K562 (cell line): ENCODE measurements around the gene STK32C. TPM values are rescaled to one million over a fixed set of nuclear protein-coding genes. Genes with fewer than 3 reads are reported as not detected.

Source experiments
- ARID1B ChIP-seq: fragments of 450-650 bp; IDR thresholded peaks from 2 replicates; pipeline ENCODE4 v1.6.1; 2016; ENCODE audit warnings: antibody characterized with exemption, mild to moderate bottlenecking, inconsistent platforms
- ASH1L ChIP-seq: fragments of 450-650 bp; IDR thresholded peaks from 2 replicates; pipeline ENCODE4 v1.6.1; 2018; ENCODE audit warnings: borderline replicate concordance, mild to moderate bottlenecking, low read depth; ENCODE audit not compliant: partially characterized antibody
- BMI1 ChIP-seq: fragments of 150-350 bp; IDR thresholded peaks from 2 replicates; pipeline ENCODE4 v1.6.1; 2014; ENCODE audit warnings: low read length
- C11orf30 ChIP-seq: fragments of 450-650 bp; IDR thresholded peaks from 2 replicates; pipeline ENCODE4 v1.6.1; 2016; ENCODE audit warnings: low read depth, mild to moderate bottlenecking
- CBFA2T3 ChIP-seq: fragments of 450-650 bp; IDR thresholded peaks from 2 replicates; pipeline ENCODE4 v1.6.1; 2017
- DIDO1 ChIP-seq: fragments of 450-650 bp; IDR thresholded peaks from 2 replicates; pipeline ENCODE4 v1.6.1; 2016; ENCODE audit warnings: low read depth, missing biosample characterization, missing genetic modification characterization
- EP400 ChIP-seq: fragments of 450-650 bp; IDR thresholded peaks from 2 replicates; pipeline ENCODE4 v1.6.1; 2017; ENCODE audit warnings: antibody characterized with exemption, mild to moderate bottlenecking, moderate library complexity
- EZH2 ChIP-seq: IDR thresholded peaks from 2 replicates; pipeline ENCODE4 v1.6.1; 2012; ENCODE audit warnings: low read depth, mild to moderate bottlenecking, inconsistent platforms, low read length, borderline replicate concordance
- HDAC8 ChIP-seq: fragments of 450-650 bp; IDR thresholded peaks from 2 replicates; pipeline ENCODE4 v1.6.1; 2016; ENCODE audit warnings: mild to moderate bottlenecking, missing genetic modification characterization, moderate library complexity, missing compliant biosample characterization
- MAFK ChIP-seq: IDR thresholded peaks from 2 replicates; pipeline ENCODE4 v1.6.1; 2011; ENCODE audit warnings: low read length, improper control_type of control experiment
- MBD2 ChIP-seq: sonication (generic); IDR thresholded peaks from 2 replicates; pipeline ENCODE4 v1.6.1; 2016; ENCODE audit warnings: low read depth, borderline replicate concordance
- NCOA2 ChIP-seq, 2 experiments: fragments of 450-650 bp; IDR thresholded peaks; 2 replicates each; pipeline ENCODE4 v1.6.1; 2018; ENCODE audit warnings: mild to moderate bottlenecking in 2 of 2, moderate library complexity in 1 of 2; ENCODE audit not compliant: partially characterized antibody in 2 of 2
- NFATC3 ChIP-seq: fragments of 450-650 bp; IDR thresholded peaks from 2 replicates; pipeline ENCODE4 v1.6.1; 2017; ENCODE audit warnings: mild to moderate bottlenecking
- PHTF2 ChIP-seq: fragments of 250-450 bp; sonication (Bioruptor Pico); IDR thresholded peaks from 2 replicates; pipeline ENCODE4 v1.5.0; 2021; ENCODE audit warnings: mild to moderate bottlenecking
- POLR2B ChIP-seq: fragments of 450-650 bp; IDR thresholded peaks from 2 replicates; pipeline ENCODE4 v1.6.1; 2018; ENCODE audit warnings: low read depth; ENCODE audit not compliant: partially characterized antibody
- PTBP1 ChIP-seq: fragments of 200-400 bp; formaldehyde crosslinking; IDR thresholded peaks from 2 replicates; pipeline ENCODE4 v1.6.1; 2017; ENCODE audit warnings: low read depth, low read length
- PTRF ChIP-seq: fragments of 450-650 bp; IDR thresholded peaks from 2 replicates; pipeline ENCODE4 v1.6.1; 2016; ENCODE audit warnings: mild to moderate bottlenecking, missing genetic modification characterization, missing compliant biosample characterization
- PYGO2 ChIP-seq: fragments of 450-650 bp; IDR thresholded peaks from 2 replicates; pipeline ENCODE4 v1.6.1; 2016; ENCODE audit warnings: mild to moderate bottlenecking, missing genetic modification characterization, moderate library complexity, missing compliant biosample characterization
- RCOR1 ChIP-seq, 2 experiments: IDR thresholded peaks; 2 replicates each; pipeline ENCODE4 v1.6.1; 2012; ENCODE audit warnings: low read depth in 2 of 2, low read length in 2 of 2, borderline replicate concordance in 1 of 2, improper control_type of control experiment in 1 of 2
- RFX7 ChIP-seq: fragments of 250-450 bp; sonication (Bioruptor Pico); IDR thresholded peaks from 2 replicates; pipeline ENCODE4 v1.5.1; 2021; ENCODE audit warnings: mild to moderate bottlenecking
- SRSF7 ChIP-seq: fragments of 200-400 bp; formaldehyde crosslinking; optimal IDR thresholded peaks from 2 replicates; pipeline ENCODE3; 2017; ENCODE audit warnings: mild to moderate bottlenecking, low read depth, low read length
- TCF3 ChIP-seq: sonication (generic); formaldehyde crosslinking; IDR thresholded peaks from 2 replicates; pipeline ENCODE4 v1.4.0; 2020; ENCODE audit warnings: mild to moderate bottlenecking, missing genetic modification reagents
- YY1 ChIP-seq, 3 experiments: IDR thresholded peaks; 2 replicates each; pipeline ENCODE4 v1.6.1; 2011; ENCODE audit warnings: low read length in 2 of 3, mild to moderate bottlenecking in 2 of 3, moderate library complexity in 2 of 3, borderline replicate concordance in 1 of 3, control low read depth in 1 of 3, low read depth in 1 of 3; ENCODE audit not compliant: insufficient read depth in 3 of 3, insufficient replicate concordance in 2 of 3, control insufficient read depth in 1 of 3, insufficient read length in 1 of 3; ENCODE audit errors: extremely low read depth in 1 of 3
- ZBTB7A ChIP-seq: IDR thresholded peaks from 2 replicates; pipeline ENCODE4 v1.6.1; 2011; ENCODE audit warnings: low read depth, mild to moderate bottlenecking, low read length, moderate library complexity, borderline replicate concordance; ENCODE audit not compliant: control insufficient read depth
- ZFP1 ChIP-seq: fragments of 450-650 bp; formaldehyde crosslinking; IDR thresholded peaks from 2 replicates; pipeline ENCODE4 v1.4.0; 2020; ENCODE audit warnings: mild to moderate bottlenecking, mixed read lengths
- ZNF212 ChIP-seq: fragments of 450-650 bp; formaldehyde crosslinking; IDR thresholded peaks from 2 replicates; pipeline ENCODE4 v1.4.0; 2020; ENCODE audit warnings: mild to moderate bottlenecking
- ZNF282 ChIP-seq: sonication (generic); formaldehyde crosslinking; IDR thresholded peaks from 2 replicates; pipeline ENCODE4 v1.8.1; 2023; ENCODE audit warnings: missing genetic modification reagents
- ZNF444 ChIP-seq: fragments of 250-450 bp; sonication (Bioruptor Pico); IDR thresholded peaks from 2 replicates; pipeline ENCODE4 v1.4.0; 2020; ENCODE audit warnings: mild to moderate bottlenecking, moderate library complexity
- ZNF766 ChIP-seq: fragments of 200-800 bp; sonication (Bioruptor generic); conservative IDR thresholded peaks from 2 replicates; pipeline ENCODE4 v1.6.1; 2016; ENCODE audit warnings: missing genetic modification characterization, missing compliant biosample characterization
- polyA plus RNA-seq, 8 experiments: library from polyadenylated mRNA; depleted of rRNA in 4 of 8; stranded (reverse) in 5 of 8; unstranded in 3 of 8; fragments of >200 nt; fragmentation: Nextera tagmentation in 2 of 8; fragmentation: Illumina TruSeq in 1 of 8; extraction: Ambion mirVana in 2 of 8; extraction: Trizol in 1 of 8; gene quantifications; 2 replicates each; pipeline versions ENCODE4 v1.2.1 to v1.2.3, GENCODE V29; 2011 to 2014; ENCODE audit warnings: inconsistent platforms in 1 of 8, missing spikeins in 1 of 8
- total RNA-seq, 7 experiments: library from RNA; depleted of rRNA in 6 of 7; stranded (reverse); fragments of >200 nt in 6 of 7; fragmentation: Illumina TruSeq in 2 of 7; extraction: Trizol in 2 of 7; gene quantifications; 2 replicates each; pipeline versions ENCODE4 v1.2.1 to v1.2.3, GENCODE V29; 2011 to 2021; ENCODE audit warnings: low replicate concordance in 1 of 7
- TF ChIP-seq, protein P1 (sequence below): sonication (generic); formaldehyde crosslinking; IDR thresholded peaks from 2 replicates; pipeline ENCODE4 v1.5.0; 2020; ENCODE audit warnings: missing genetic modification reagents

STK32C gene
- total and polyA plus RNA-seq, 9 of the 15 experiments (the other 6 are each of a cell fraction or from before 2014, with no cell fraction given): 1.5 to 20.9 (median 6.5) TPM

DNA sequence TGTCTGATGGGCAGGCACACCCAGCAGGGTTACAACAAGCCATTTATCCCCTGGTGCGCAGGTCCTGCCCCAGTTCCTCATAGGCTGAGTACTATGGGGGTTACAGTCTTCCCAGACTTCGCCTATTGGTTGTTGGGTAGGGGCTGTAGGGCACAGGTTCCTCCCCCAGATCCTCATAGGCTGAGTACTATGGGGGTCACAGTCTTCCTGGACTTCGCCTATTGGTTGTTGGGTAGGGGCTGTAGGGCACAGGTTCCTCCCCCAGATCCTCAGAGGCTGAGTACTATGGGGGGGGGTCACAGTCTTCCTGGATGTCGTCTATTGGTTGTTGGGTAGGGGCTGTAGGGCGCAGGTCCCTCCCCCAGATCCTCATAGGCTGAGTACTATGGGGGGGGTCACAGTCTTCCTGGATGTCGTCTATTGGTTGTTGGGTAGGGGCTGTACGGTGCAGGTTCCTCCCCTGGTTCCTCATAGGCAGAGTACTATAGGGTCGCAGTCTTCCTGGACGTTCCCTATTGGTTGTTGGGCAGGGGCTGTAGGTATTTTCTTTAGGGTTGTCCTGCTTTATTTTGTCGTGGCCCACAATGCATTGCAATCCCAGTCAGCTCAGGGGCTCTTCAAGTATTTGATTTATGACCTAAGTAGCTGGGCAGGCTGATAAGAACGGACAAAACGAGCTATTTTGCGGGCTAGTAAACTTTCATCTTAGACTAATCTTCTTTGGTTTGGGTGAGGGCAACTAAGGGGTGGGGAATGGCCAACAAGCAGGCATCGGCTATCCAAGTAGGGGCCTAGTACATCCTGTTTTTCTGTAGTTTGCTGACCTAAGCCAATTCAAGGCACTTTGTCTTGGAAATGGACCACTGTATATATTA, 27.7 kb upstream of the STK32C start (continued):
- TF ChIP-seq PTBP1: no peak
- no peak for TF ChIP-seq EP400
- peak; percentile 65 for TF ChIP-seq CBFA2T3
- no peak for TF ChIP-seq POLR2B
- TF ChIP-seq NFATC3: no peak
- no peak for TF ChIP-seq ZFP1
- peak; percentile 49; the same call in 1 of the 2 replicates for TF ChIP-seq MBD2
- peak in 1 of 2 experiments; percentile 69; a peak in 1 of 4 replicates for TF ChIP-seq RCOR1 (IDR thresholded peaks at IDR 0.05; ENCODE audit: borderline replicate concordance in 1 of 2, low read depth in 2 of 2, low read length in 2 of 2)
- TF ChIP-seq DIDO1 (tag): no peak
- TF ChIP-seq PYGO2 (tag): no peak
- peak; percentile 80 for TF ChIP-seq ARID1B
- TF ChIP-seq PTRF: no peak
- 0 out of 2 replicates have a peak, but pooled peaks have one; percentile 58 for TF ChIP-seq ZNF766
- TF ChIP-seq ASH1L: peak; percentile 53
- TF ChIP-seq SRSF7: no peak
- TF ChIP-seq ZNF212 (CRISPR knock-in tag): no peak
- TF ChIP-seq RFX7 (CRISPR knock-in tag): no peak
- no peak for TF ChIP-seq ZNF444 (CRISPR knock-in tag)
- no peak for TF ChIP-seq ZBTB7A
- TF ChIP-seq TCF3 (CRISPR knock-in tag): peak; percentile 34; the same call in 1 of the 2 replicates
- TF ChIP-seq PHTF2 (CRISPR knock-in tag): no peak
- TF ChIP-seq ZNF282 (CRISPR knock-in tag): no peak
- TF ChIP-seq YY1 (IDR thresholded peaks at IDR 0.05; ENCODE audit: borderline replicate concordance in 1 of 3, control insufficient read depth in 1 of 3, extremely low read depth in 1 of 3, insufficient read depth in 3 of 3, insufficient read length in 1 of 3, insufficient replicate concordance in 2 of 3, low read depth in 1 of 3, low read length in 2 of 3): no peak
- no peak for TF ChIP-seq EZH2
- peak in 1 of 2 experiments; percentile 89 for TF ChIP-seq NCOA2 (IDR thresholded peaks at IDR 0.05; ENCODE audit: partially characterized antibody in 2 of 2)
- peak; percentile 59; the same call in 1 of the 2 replicates for TF ChIP-seq C11orf30
- no peak for TF ChIP-seq BMI1
- TF ChIP-seq HDAC8 (tag): no peak
- no peak; the same call in 1 of the 2 replicates for TF ChIP-seq MAFK
- TF ChIP-seq, protein P1, sequence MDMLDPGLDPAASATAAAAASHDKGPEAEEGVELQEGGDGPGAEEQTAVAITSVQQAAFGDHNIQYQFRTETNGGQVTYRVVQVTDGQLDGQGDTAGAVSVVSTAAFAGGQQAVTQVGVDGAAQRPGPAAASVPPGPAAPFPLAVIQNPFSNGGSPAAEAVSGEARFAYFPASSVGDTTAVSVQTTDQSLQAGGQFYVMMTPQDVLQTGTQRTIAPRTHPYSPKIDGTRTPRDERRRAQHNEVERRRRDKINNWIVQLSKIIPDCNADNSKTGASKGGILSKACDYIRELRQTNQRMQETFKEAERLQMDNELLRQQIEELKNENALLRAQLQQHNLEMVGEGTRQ (CRISPR knock-in tag): no peak
